Neuron (in vitro differentiated cells): ENCODE results near the gene PCSK5.
"Not testable (repeated sequence)": the region's sequence is repeated elsewhere in the genome, so short reads cannot be mapped to it uniquely, and the experiment has no call there.

Source experiments
- H2AFZ ChIP-seq: one replicate; pipeline ENCODE4 v1.6.1; 2013; ENCODE audit warnings: low read depth, mild to moderate bottlenecking, inconsistent platforms, low read length, moderate library complexity
- H3K27me3 ChIP-seq: one replicate; pipeline ENCODE4 v1.6.1; 2013; ENCODE audit warnings: low read length; ENCODE audit not compliant: insufficient read depth
- H3K36me3 ChIP-seq: one replicate; pipeline ENCODE4 v1.6.1; 2013; ENCODE audit warnings: low read length; ENCODE audit not compliant: insufficient read depth
- H3K4me1 ChIP-seq: one replicate; pipeline ENCODE4 v1.6.1; 2013; ENCODE audit warnings: low read length; ENCODE audit not compliant: insufficient read depth
- H3K4me3 ChIP-seq: 2 replicates; pipeline ENCODE4 v1.5.1; 2013; ENCODE audit warnings: mild to moderate bottlenecking, low read length, moderate library complexity
- H3K9me3 ChIP-seq: one replicate; pipeline ENCODE4 v1.6.1; 2013; ENCODE audit warnings: low read length

Gene PCSK5

GRCh38 chr9:75963321-75963720 is 72.8 kb downstream of the PCSK5 start:
- not testable (repeated sequence) for H3K9me3 ChIP-seq, H3K36me3 ChIP-seq, H3K27me3 ChIP-seq, H2AFZ ChIP-seq, H3K4me3 ChIP-seq
- peaks cover 11% of the 10 kb centered on the region for H3K4me1 ChIP-seq

- no peak overlapping the region for H3K4me3 ChIP-seq
- peaks cover 11% of the 10 kb centered on the region for H3K4me1 ChIP-seq
- no peaks in the 10 kb centered on the region for H3K27me3 ChIP-seq
- H3K9me3 ChIP-seq = no peaks in the 10 kb centered on the region
- H3K36me3 ChIP-seq = no peaks in the 10 kb centered on the region
- H2AFZ ChIP-seq = no peak overlapping the region
These were observed 74.0 kb downstream of the PCSK5 start for GRCh38 chr9:75964427-75964826.

- peaks cover 6% of the 10 kb centered on the region for H3K4me1 ChIP-seq
- no peaks in the 10 kb centered on the region for H3K27me3 ChIP-seq
- H3K36me3 ChIP-seq = no peaks in the 10 kb centered on the region
- H3K9me3 ChIP-seq = no peaks in the 10 kb centered on the region
- H2AFZ ChIP-seq = no peak overlapping the region
- H3K4me3 ChIP-seq = no peak overlapping the region
These were observed 74.8 kb downstream of the PCSK5 start for GRCh38 chr9:75965231-75965630.

GRCh38 chr9:75967556-75967955 is 77.1 kb downstream of the PCSK5 start:
- H2AFZ ChIP-seq = no peak overlapping the region
- H3K4me3 ChIP-seq = no peak overlapping the region
- no peaks in the 10 kb centered on the region for H3K9me3 ChIP-seq
- no peaks in the 10 kb centered on the region for H3K36me3 ChIP-seq
- no peaks in the 10 kb centered on the region for H3K27me3 ChIP-seq
- no peaks in the 10 kb centered on the region for H3K4me1 ChIP-seq

- Histone ChIP-seq H3K27me3 (no peaks in the 10 kb centered on the region), H3K36me3 (no peaks in the 10 kb centered on the region), H2AFZ (peak overlapping the region; percentile 23), H3K4me3 (no peak overlapping the region), H3K9me3 (no peaks in the 10 kb centered on the region), H3K4me1 (peaks cover 22% of the 10 kb centered on the region)
These were observed 83.7 kb downstream of the PCSK5 start for GRCh38 chr9:75974016-75974766.

- Histone ChIP-seq H3K36me3 (no peaks in the 10 kb centered on the region), H3K27me3 (no peaks in the 10 kb centered on the region)
These were observed 84.6 kb downstream of the PCSK5 start for GRCh38 chr9:75975071-75975470.

GRCh38 chr9:75976549-75976948 is 86.1 kb downstream of the PCSK5 start:
- no peaks in the 10 kb centered on the region for H3K36me3 ChIP-seq
- H2AFZ ChIP-seq = no peak overlapping the region
- peaks cover 22% of the 10 kb centered on the region for H3K4me1 ChIP-seq
- no peaks in the 10 kb centered on the region for H3K9me3 ChIP-seq
- H3K27me3 ChIP-seq = no peaks in the 10 kb centered on the region
- no peak overlapping the region for H3K4me3 ChIP-seq

More at GRCh38 chr9:75975071-75975470, 84.6 kb downstream of the PCSK5 start:
- Histone ChIP-seq H3K4me3 (no peak overlapping the region), H3K4me1 (peaks cover 22% of the 10 kb centered on the region), H3K9me3 (no peaks in the 10 kb centered on the region), H2AFZ (peak overlapping the region; percentile 23)

GRCh38 chr9:75979362-75979761 is 88.9 kb downstream of the PCSK5 start:
- no peaks in the 10 kb centered on the region for H3K36me3 ChIP-seq
- H2AFZ ChIP-seq = no peak overlapping the region
- H3K9me3 ChIP-seq = no peaks in the 10 kb centered on the region
- H3K27me3 ChIP-seq = no peaks in the 10 kb centered on the region
- H3K4me1 ChIP-seq = peaks cover 20% of the 10 kb centered on the region
- no peak overlapping the region for H3K4me3 ChIP-seq

- no peaks in the 10 kb centered on the region for H3K36me3 ChIP-seq
- no peaks in the 10 kb centered on the region for H3K27me3 ChIP-seq
- H3K4me1 ChIP-seq = no peaks in the 10 kb centered on the region
- H2AFZ ChIP-seq = no peak overlapping the region
- H3K9me3 ChIP-seq = no peaks in the 10 kb centered on the region
- no peak overlapping the region for H3K4me3 ChIP-seq
These were observed 93.0 kb downstream of the PCSK5 start for GRCh38 chr9:75983319-75984045.

GRCh38 chr9:75985515-75985914 is 95.0 kb downstream of the PCSK5 start:
- H3K27me3 ChIP-seq = no peaks in the 10 kb centered on the region
- no peaks in the 10 kb centered on the region for H3K36me3 ChIP-seq
- H3K4me1 ChIP-seq = no peaks in the 10 kb centered on the region
- no peak overlapping the region for H3K4me3 ChIP-seq
- H3K9me3 ChIP-seq = no peaks in the 10 kb centered on the region
- no peak overlapping the region for H2AFZ ChIP-seq

GRCh38 chr9:75988663-75989062 is 98.2 kb downstream of the PCSK5 start:
- no peak overlapping the region for H3K4me3 ChIP-seq
- no peak overlapping the region for H2AFZ ChIP-seq
- no peaks in the 10 kb centered on the region for H3K4me1 ChIP-seq
- no peaks in the 10 kb centered on the region for H3K36me3 ChIP-seq
- no peaks in the 10 kb centered on the region for H3K27me3 ChIP-seq
- H3K9me3 ChIP-seq = no peaks in the 10 kb centered on the region

- Histone ChIP-seq H3K4me1 (no peaks in the 10 kb centered on the region), H2AFZ (no peak overlapping the region), H3K9me3 (no peaks in the 10 kb centered on the region), H3K4me3 (no peak overlapping the region), H3K36me3 (no peaks in the 10 kb centered on the region), H3K27me3 (no peaks in the 10 kb centered on the region)
These were observed 99.7 kb downstream of the PCSK5 start for GRCh38 chr9:75990156-75990555.

- Histone ChIP-seq H3K4me1 (no peaks in the 10 kb centered on the region), H2AFZ (no peak overlapping the region), H3K4me3 (no peak overlapping the region), H3K9me3 (no peaks in the 10 kb centered on the region), H3K36me3 (no peaks in the 10 kb centered on the region), H3K27me3 (no peaks in the 10 kb centered on the region)
These were observed 100.3 kb downstream of the PCSK5 start for GRCh38 chr9:75990576-75991304.
